ENCODE data around the gene ARHGAP45. TPM values are rescaled to one million over a fixed set of nuclear protein-coding genes. Genes with fewer than 3 reads are reported as not detected.

ARHGAP45 gene
- total and polyA plus RNA-seq, 9 of the 15 experiments (the other 6 are each of a cell fraction or from before 2014, with no cell fraction given): 0.08 to 22.1 (median 4.2) TPM

DNA sequence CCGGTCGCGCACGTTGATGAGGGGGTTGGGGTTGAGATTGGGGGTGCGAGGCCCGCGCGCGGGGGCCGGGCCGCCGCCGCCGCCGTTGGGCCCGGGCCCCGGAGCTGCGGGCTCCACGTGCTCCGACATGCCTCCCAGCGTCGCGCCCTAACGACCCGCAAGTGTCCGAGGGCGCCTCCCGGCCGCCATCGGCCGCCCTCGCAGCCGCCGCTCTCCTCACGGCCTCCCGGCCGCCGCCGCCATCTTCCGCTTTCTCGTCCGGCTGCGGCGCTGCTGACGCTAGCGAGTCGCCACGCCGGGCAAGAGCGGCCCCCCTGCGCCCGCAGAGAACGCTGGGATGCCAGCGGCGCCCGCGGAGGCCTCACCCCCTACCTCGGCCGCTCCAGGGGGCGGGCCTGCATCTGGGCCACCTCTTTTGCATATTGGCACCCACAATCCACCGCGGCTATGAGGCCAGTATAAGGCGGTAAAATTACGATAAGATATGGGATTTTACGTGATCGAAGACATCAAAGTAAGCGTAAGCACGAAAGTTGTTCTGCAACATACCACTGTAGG is 46.0 kb upstream of the ARHGAP45 start, which contains the start of gene TMEM259 (continued):
- peak; percentile 84 for TF ChIP-seq SIN3B (IDR thresholded peaks at IDR 0.05; ENCODE audit: low read depth)
- no peak for TF ChIP-seq ZNF561 (CRISPR knock-in tag; conservative IDR thresholded peaks at IDR 0.05)
- no peak for TF ChIP-seq FOXA1 (IDR thresholded peaks at IDR 0.05; ENCODE audit: borderline replicate concordance)
- TF ChIP-seq TCF3 (CRISPR knock-in tag; IDR thresholded peaks at IDR 0.05): no peak
- no peak for TF ChIP-seq ZKSCAN8 (CRISPR knock-in tag; IDR thresholded peaks at IDR 0.05)
- no peak for TF ChIP-seq ELF2 (CRISPR knock-in tag; IDR thresholded peaks at IDR 0.05)
- no peak for TF ChIP-seq EGR1 (conservative IDR thresholded peaks at IDR 0.05)
- TF ChIP-seq, protein P1, sequence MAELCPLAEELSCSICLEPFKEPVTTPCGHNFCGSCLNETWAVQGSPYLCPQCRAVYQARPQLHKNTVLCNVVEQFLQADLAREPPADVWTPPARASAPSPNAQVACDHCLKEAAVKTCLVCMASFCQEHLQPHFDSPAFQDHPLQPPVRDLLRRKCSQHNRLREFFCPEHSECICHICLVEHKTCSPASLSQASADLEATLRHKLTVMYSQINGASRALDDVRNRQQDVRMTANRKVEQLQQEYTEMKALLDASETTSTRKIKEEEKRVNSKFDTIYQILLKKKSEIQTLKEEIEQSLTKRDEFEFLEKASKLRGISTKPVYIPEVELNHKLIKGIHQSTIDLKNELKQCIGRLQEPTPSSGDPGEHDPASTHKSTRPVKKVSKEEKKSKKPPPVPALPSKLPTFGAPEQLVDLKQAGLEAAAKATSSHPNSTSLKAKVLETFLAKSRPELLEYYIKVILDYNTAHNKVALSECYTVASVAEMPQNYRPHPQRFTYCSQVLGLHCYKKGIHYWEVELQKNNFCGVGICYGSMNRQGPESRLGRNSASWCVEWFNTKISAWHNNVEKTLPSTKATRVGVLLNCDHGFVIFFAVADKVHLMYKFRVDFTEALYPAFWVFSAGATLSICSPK (IDR thresholded peaks at IDR 0.05; ENCODE audit: borderline replicate concordance): no peak
- peak; percentile 60; the same call in 1 of the 2 replicates for TF ChIP-seq CBFB (CRISPR knock-in tag; IDR thresholded peaks at IDR 0.05)
- TF ChIP-seq NR2C2 (CRISPR knock-in tag; IDR thresholded peaks at IDR 0.05): no peak
- peak; percentile 95 for TF ChIP-seq NR2C2 (tag; IDR thresholded peaks at IDR 0.05)
- TF ChIP-seq XRCC3 (IDR thresholded peaks at IDR 0.05): no peak
- no peak for TF ChIP-seq RFX1 (IDR thresholded peaks at IDR 0.05)
- TF ChIP-seq LCOR (CRISPR knock-in tag; IDR thresholded peaks at IDR 0.05): no peak
- no peak for TF ChIP-seq SMAD1 (IDR thresholded peaks at IDR 0.05; ENCODE audit: low read depth, low read length, partially characterized antibody)
- TF ChIP-seq MNT (conservative IDR thresholded peaks at IDR 0.05): no peak; a peak in 1 of 4 replicates
- no peak for TF ChIP-seq DMBX1 (CRISPR knock-in tag; IDR thresholded peaks at IDR 0.05; ENCODE audit: borderline replicate concordance)
- TF ChIP-seq, protein P2, sequence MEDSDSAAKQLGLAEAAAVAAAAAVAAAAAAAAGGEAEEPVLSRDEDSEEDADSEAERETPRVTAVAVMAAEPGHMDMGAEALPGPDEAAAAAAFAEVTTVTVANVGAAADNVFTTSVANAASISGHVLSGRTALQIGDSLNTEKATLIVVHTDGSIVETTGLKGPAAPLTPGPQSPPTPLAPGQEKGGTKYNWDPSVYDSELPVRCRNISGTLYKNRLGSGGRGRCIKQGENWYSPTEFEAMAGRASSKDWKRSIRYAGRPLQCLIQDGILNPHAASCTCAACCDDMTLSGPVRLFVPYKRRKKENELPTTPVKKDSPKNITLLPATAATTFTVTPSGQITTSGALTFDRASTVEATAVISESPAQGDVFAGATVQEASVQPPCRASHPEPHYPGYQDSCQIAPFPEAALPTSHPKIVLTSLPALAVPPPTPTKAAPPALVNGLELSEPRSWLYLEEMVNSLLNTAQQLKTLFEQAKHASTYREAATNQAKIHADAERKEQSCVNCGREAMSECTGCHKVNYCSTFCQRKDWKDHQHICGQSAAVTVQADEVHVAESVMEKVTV (CRISPR knock-in tag; IDR thresholded peaks at IDR 0.05): no peak
- 0 out of 2 replicates have a peak, but pooled peaks have one; percentile 9 for TF ChIP-seq SMC3 (conservative IDR thresholded peaks at IDR 0.05; ENCODE audit: insufficient read depth, low read depth, low read length)
- no peak for TF ChIP-seq KHSRP (IDR thresholded peaks at IDR 0.05)
- TF ChIP-seq E2F1 (CRISPR knock-in tag; IDR thresholded peaks at IDR 0.05): no peak
- TF ChIP-seq NONO (IDR thresholded peaks at IDR 0.05; ENCODE audit: low read depth in 2 of 2, low read length in 1 of 2): peak in 1 of 2 experiments; percentile 75; a peak in 2 of 4 replicates
